ENCODE results near the gene PARL. TPM values are rescaled to one million over a fixed set of nuclear protein-coding genes. Genes with fewer than 3 reads are reported as not detected.

PARL gene
- total RNA-seq, 1 experiment from 2014 or later = 82.3 TPM

- CTCF ChIA-PET = interaction anchor here (0.5 kb wide), 1 partner anchor 1002 kb away, joined by 3 read pairs; no protein-coding TSS in a partner anchor
- Histone ChIP-seq H3K27me3 (ENCODE audit: control insufficient read depth, insufficient read depth, low read length) (no peaks in the 10 kb centered on the region), H3K9me3 (ENCODE audit: control insufficient read depth, insufficient read depth, low read depth, low read length) (no peaks in the 10 kb centered on the region), H3K4me3 (ENCODE audit: low read depth in 2 of 2, low read length in 2 of 2) (no peak overlapping the region), H3K4me1 (ENCODE audit: control insufficient read depth, insufficient read depth, low read length) (no peaks in the 10 kb centered on the region), H3K27ac (ENCODE audit: low read length) (no peak overlapping the region), H3K36me3 (ENCODE audit: control insufficient read depth, insufficient read depth, low read length) (peaks cover 19% of the 10 kb centered on the region)
- intact Hi-C loops (cut with micrococcal nuclease; ENCODE audit: unreplicated experiment) (no loop called here), in situ Hi-C loops (cut with HindIII; ENCODE audit: low pct_unique_long_range_greater_than_20kb, low sequenced_read_pairs) (no loop called here)
- no peak for ATAC-seq
- BruUV-seq (replicated peaks) = no TSS peak
- TF ChIP-seq CTCF (IDR thresholded peaks at IDR 0.05) (no peak), SIN3A (IDR thresholded peaks at IDR 0.05; ENCODE audit: borderline replicate concordance, insufficient read depth, low read depth, low read length) (no peak), REST (IDR thresholded peaks at IDR 0.05; ENCODE audit: insufficient read depth in 1 of 2, low read depth in 2 of 2, low read length in 1 of 2) (no peak), TCF7L2 (IDR thresholded peaks at IDR 0.05; ENCODE audit: low read depth, low read length) (no peak), POLR2AphosphoS5 (IDR thresholded peaks at IDR 0.05; ENCODE audit: low read depth, low read length) (no peak)
- DNase-seq (ENCODE audit: low read depth, low spot score) = no peak
- POLR2A ChIA-PET = no interaction called here
Measured at GRCh38 chr3:183779896-183780465, 104.7 kb downstream of the PARL start.

Small RNAs within 50 kb of the gene (microRNA-seq; reads per million reads assigned to microRNA genes)
- not detected for gene MIR4448 (ENCODE audit: unreplicated experiment)

Other genes with a start within 250 kb of the PARL start
- 42.0 TPM for gene KLHL24, start 249.3 kb downstream of the PARL start, total RNA-seq (2021; ENCODE audit: unreplicated experiment)
- gene YEATS2, start 187.1 kb downstream of the PARL start, total RNA-seq (2021; ENCODE audit: unreplicated experiment) = 33.8 TPM
- gene MAP6D1, start 59.3 kb downstream of the PARL start, total RNA-seq (2021; ENCODE audit: unreplicated experiment) = 7.9 TPM
- gene ABCC5, start 133.0 kb upstream of the PARL start, total RNA-seq (2021; ENCODE audit: unreplicated experiment) = 35.1 TPM
- gene HTR3D, start 146.9 kb upstream of the PARL start, total RNA-seq (2021; ENCODE audit: unreplicated experiment) = not detected
- gene HTR3C, start 168.2 kb upstream of the PARL start, total RNA-seq (2021; ENCODE audit: unreplicated experiment) = not detected
- not detected for gene HTR3E, start 212.2 kb upstream of the PARL start, total RNA-seq (2021; ENCODE audit: unreplicated experiment)

Measured in Panc1 (cell line).